A549 (cell line): ENCODE results near the gene TSPAN15.

Experiments
- EP300 ChIP-seq, 2 experiments: fragments of >200 bp; sonication (Bioruptor Twin); formaldehyde crosslinking; IDR thresholded peaks; 2 replicates in 1 of 2; 3 replicates in 1 of 2; pipeline ENCODE4 v1.6.1; 2016 to 2017
- JUN ChIP-seq, 2 experiments: fragments of >200 bp; sonication (Bioruptor Twin); formaldehyde crosslinking; IDR thresholded peaks; 2 replicates in 1 of 2; 3 replicates in 1 of 2; pipeline ENCODE4 v1.6.1; 2016 to 2017
- RNF2 ChIP-seq: fragments of 200-600 bp; sonication (generic); IDR thresholded peaks from 2 replicates; pipeline ENCODE4 v1.6.1; 2016; ENCODE audit warnings: low read depth, mild to moderate bottlenecking, antibody characterized with exemption, moderate library complexity, borderline replicate concordance
- SREBF2 ChIP-seq: fragments of 450-650 bp; IDR thresholded peaks from 2 replicates; pipeline ENCODE4 v1.6.1; 2014; ENCODE audit warnings: mild to moderate bottlenecking, moderate library complexity
- TF ChIP-seq, protein P1 (sequence below): IDR thresholded peaks from 2 replicates; pipeline ENCODE4 v1.6.1; 2012
- TF ChIP-seq, protein P2 (sequence below): fragments of >200 bp; sonication (Bioruptor Twin); formaldehyde crosslinking; IDR thresholded peaks from 3 replicates; pipeline ENCODE4 v1.5.1; 2016
- TF ChIP-seq, protein P3 (sequence below): IDR thresholded peaks from 2 replicates; pipeline ENCODE4 v1.6.1; 2012

DNA sequence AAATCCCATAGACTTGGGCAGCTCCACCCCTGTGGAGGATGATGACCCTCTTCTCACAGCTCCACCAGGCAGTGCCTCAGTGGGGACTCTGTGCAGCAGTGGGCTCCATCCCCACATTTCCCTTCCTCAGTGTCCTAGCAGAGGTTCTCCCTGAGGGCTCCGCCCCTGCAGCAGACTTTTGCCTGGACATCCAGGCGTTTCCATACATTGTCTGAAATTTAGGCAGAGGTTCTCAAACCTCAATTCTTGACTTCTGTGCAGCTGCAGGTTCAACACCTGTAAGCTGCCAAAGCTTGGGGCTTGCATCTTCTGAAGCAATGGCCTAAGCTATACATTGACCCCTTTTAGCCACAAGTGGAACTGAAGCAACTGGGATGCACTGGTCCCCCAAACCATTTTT lies 90.2 kb downstream of the TSPAN15 start:
- TF ChIP-seq, protein P1, sequence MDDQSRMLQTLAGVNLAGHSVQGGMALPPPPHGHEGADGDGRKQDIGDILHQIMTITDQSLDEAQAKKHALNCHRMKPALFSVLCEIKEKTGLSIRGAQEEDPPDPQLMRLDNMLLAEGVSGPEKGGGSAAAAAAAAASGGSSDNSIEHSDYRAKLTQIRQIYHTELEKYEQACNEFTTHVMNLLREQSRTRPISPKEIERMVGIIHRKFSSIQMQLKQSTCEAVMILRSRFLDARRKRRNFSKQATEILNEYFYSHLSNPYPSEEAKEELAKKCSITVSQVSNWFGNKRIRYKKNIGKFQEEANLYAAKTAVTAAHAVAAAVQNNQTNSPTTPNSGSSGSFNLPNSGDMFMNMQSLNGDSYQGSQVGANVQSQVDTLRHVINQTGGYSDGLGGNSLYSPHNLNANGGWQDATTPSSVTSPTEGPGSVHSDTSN: no peak
- no peak for TF ChIP-seq SREBF2
- TF ChIP-seq, protein P2, sequence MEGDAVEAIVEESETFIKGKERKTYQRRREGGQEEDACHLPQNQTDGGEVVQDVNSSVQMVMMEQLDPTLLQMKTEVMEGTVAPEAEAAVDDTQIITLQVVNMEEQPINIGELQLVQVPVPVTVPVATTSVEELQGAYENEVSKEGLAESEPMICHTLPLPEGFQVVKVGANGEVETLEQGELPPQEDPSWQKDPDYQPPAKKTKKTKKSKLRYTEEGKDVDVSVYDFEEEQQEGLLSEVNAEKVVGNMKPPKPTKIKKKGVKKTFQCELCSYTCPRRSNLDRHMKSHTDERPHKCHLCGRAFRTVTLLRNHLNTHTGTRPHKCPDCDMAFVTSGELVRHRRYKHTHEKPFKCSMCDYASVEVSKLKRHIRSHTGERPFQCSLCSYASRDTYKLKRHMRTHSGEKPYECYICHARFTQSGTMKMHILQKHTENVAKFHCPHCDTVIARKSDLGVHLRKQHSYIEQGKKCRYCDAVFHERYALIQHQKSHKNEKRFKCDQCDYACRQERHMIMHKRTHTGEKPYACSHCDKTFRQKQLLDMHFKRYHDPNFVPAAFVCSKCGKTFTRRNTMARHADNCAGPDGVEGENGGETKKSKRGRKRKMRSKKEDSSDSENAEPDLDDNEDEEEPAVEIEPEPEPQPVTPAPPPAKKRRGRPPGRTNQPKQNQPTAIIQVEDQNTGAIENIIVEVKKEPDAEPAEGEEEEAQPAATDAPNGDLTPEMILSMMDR: no peak
- TF ChIP-seq EP300 (IDR thresholded peaks at IDR 0.05): no peak
- no peak for TF ChIP-seq RNF2
- no peak for TF ChIP-seq JUN (IDR thresholded peaks at IDR 0.05)
- TF ChIP-seq, protein P3, sequence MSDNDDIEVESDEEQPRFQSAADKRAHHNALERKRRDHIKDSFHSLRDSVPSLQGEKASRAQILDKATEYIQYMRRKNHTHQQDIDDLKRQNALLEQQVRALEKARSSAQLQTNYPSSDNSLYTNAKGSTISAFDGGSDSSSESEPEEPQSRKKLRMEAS: no peak
